ENCODE data around the gene ACTN4.

DNA sequence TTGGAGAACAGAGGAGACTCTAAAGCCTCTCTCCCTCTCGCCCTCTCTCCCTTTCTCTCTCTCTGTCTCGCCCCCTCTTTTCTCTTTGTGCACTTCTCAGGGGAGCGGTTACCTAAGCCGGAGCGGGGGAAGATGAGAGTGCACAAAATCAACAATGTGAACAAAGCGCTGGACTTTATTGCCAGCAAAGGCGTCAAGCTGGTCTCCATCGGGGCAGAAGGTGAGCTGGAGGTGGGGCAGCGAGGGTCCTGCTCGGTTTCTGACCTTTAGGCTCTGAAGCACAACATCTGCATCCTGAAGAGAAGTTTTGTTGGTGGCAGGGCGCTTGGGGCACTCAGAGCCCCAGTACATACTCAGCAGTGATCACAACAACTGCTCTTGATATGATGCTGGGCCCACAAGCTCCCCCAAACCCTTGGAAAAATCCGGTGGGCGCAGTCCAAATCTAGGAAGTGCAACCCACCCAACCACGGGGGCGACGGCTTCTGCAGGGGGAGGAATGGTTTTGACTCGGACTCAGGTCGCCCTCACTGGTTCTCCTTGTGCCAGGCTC lies 53.5 kb downstream of the ACTN4 start:
- TF ChIP-seq, protein P1, sequence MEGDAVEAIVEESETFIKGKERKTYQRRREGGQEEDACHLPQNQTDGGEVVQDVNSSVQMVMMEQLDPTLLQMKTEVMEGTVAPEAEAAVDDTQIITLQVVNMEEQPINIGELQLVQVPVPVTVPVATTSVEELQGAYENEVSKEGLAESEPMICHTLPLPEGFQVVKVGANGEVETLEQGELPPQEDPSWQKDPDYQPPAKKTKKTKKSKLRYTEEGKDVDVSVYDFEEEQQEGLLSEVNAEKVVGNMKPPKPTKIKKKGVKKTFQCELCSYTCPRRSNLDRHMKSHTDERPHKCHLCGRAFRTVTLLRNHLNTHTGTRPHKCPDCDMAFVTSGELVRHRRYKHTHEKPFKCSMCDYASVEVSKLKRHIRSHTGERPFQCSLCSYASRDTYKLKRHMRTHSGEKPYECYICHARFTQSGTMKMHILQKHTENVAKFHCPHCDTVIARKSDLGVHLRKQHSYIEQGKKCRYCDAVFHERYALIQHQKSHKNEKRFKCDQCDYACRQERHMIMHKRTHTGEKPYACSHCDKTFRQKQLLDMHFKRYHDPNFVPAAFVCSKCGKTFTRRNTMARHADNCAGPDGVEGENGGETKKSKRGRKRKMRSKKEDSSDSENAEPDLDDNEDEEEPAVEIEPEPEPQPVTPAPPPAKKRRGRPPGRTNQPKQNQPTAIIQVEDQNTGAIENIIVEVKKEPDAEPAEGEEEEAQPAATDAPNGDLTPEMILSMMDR (IDR thresholded peaks at IDR 0.05) = no peak
- TF ChIP-seq POLR2AphosphoS5 (IDR thresholded peaks at IDR 0.05; ENCODE audit: low read depth, low read length) (no peak), TCF7L2 (IDR thresholded peaks at IDR 0.05; ENCODE audit: low read depth, low read length) (no peak), SIN3A (IDR thresholded peaks at IDR 0.05; ENCODE audit: borderline replicate concordance, insufficient read depth, low read depth, low read length) (no peak)
- TF ChIP-seq, protein P2, sequence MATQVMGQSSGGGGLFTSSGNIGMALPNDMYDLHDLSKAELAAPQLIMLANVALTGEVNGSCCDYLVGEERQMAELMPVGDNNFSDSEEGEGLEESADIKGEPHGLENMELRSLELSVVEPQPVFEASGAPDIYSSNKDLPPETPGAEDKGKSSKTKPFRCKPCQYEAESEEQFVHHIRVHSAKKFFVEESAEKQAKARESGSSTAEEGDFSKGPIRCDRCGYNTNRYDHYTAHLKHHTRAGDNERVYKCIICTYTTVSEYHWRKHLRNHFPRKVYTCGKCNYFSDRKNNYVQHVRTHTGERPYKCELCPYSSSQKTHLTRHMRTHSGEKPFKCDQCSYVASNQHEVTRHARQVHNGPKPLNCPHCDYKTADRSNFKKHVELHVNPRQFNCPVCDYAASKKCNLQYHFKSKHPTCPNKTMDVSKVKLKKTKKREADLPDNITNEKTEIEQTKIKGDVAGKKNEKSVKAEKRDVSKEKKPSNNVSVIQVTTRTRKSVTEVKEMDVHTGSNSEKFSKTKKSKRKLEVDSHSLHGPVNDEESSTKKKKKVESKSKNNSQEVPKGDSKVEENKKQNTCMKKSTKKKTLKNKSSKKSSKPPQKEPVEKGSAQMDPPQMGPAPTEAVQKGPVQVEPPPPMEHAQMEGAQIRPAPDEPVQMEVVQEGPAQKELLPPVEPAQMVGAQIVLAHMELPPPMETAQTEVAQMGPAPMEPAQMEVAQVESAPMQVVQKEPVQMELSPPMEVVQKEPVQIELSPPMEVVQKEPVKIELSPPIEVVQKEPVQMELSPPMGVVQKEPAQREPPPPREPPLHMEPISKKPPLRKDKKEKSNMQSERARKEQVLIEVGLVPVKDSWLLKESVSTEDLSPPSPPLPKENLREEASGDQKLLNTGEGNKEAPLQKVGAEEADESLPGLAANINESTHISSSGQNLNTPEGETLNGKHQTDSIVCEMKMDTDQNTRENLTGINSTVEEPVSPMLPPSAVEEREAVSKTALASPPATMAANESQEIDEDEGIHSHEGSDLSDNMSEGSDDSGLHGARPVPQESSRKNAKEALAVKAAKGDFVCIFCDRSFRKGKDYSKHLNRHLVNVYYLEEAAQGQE (IDR thresholded peaks at IDR 0.05; ENCODE audit: insufficient read depth in 1 of 2, low read depth in 2 of 2, low read length in 1 of 2) = no peak

Measured in Panc1 (cell line).